Coronary artery (tissue), 2 donors: ENCODE results near the gene LRRC49.
A peak's percentile ranks its signal among the peaks of the same experiment; 100 is the strongest.
"Not testable (repeated sequence)": the region's sequence is repeated elsewhere in the genome, so short reads cannot be mapped to it uniquely, and the experiment has no call there.

ENCODE experiments used
- DNase-seq: peaks from one replicate; pipeline ENCODE4 v3.0.0-alpha.2; 2017; ENCODE audit warnings: low spot score
- H3K27ac ChIP-seq, 2 donors: fragments of 200-600 bp; sonication (generic); one replicate each; pipeline ENCODE4 v1.5.1; 2016 to 2019
- H3K4me3 ChIP-seq: fragments of 200-600 bp; sonication (generic); 2 replicates; pipeline ENCODE4 v1.5.1; 2016; ENCODE audit warnings: mild to moderate bottlenecking, moderate library complexity
- TF ChIP-seq, protein P1 (sequence below): fragments of 200-600 bp; sonication (generic); IDR thresholded peaks from one replicate; pipeline ENCODE4 v1.5.1; 2019; ENCODE audit warnings: antibody characterized with exemption

LRRC49 gene

DNA sequence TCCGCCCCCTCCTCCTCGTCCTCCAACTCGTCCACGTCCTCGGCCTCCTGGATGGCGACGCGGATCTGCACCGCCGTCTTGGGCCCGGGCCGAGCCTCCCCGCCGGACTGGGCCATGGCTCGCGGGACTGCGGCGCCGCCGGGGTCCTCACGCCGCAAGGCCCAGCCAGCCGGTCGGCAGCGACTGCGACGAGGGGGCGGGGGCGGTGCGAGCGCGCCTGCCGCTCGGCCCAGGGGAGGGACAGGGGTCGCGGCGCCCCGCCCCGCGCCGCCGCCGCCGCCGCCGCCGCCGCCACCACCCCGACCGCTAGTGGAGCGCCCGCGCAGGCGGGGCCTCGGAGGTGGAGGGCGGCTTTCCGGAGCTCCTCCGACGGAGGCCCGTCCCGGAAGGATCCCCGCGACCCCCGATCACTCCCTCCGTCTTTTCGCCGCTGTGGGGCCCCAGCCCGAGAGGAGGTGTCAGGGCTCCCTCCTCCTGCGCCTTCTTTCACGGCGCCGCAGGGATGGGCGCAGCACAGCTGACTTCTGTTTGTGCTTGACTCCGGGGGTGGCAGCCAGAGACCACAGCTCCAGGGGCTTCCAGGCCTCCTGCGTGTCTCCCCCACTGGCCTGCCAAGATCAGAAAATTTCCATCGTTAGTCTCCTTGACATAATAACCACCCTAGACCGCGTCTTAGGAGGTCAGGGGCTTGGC is 38.5 kb upstream of the LRRC49 start, which contains the start of gene LARP6:
LARP6 (minus strand) TSS at position 185 of the 693 bp plus-strand sequence; CDS start at position 116, 69 bp downstream.
- Histone ChIP-seq H3K4me3 (peak within 1 kb of the TSS; percentile 83), H3K27ac (peak within 1 kb of the TSS; percentile 96 to 97)
- DNase-seq = no peak
- TF ChIP-seq, protein P1, sequence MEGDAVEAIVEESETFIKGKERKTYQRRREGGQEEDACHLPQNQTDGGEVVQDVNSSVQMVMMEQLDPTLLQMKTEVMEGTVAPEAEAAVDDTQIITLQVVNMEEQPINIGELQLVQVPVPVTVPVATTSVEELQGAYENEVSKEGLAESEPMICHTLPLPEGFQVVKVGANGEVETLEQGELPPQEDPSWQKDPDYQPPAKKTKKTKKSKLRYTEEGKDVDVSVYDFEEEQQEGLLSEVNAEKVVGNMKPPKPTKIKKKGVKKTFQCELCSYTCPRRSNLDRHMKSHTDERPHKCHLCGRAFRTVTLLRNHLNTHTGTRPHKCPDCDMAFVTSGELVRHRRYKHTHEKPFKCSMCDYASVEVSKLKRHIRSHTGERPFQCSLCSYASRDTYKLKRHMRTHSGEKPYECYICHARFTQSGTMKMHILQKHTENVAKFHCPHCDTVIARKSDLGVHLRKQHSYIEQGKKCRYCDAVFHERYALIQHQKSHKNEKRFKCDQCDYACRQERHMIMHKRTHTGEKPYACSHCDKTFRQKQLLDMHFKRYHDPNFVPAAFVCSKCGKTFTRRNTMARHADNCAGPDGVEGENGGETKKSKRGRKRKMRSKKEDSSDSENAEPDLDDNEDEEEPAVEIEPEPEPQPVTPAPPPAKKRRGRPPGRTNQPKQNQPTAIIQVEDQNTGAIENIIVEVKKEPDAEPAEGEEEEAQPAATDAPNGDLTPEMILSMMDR = no peak

GRCh38 chr15:70854666-70854976 is 38.0 kb upstream of the LRRC49 start:
- peak overlapping the region; percentile 96 to 97 for H3K27ac ChIP-seq
- TF ChIP-seq, protein P1 = no peak
- peak overlapping the region; percentile 83 for H3K4me3 ChIP-seq
- DNase-seq = no peak

DNA sequence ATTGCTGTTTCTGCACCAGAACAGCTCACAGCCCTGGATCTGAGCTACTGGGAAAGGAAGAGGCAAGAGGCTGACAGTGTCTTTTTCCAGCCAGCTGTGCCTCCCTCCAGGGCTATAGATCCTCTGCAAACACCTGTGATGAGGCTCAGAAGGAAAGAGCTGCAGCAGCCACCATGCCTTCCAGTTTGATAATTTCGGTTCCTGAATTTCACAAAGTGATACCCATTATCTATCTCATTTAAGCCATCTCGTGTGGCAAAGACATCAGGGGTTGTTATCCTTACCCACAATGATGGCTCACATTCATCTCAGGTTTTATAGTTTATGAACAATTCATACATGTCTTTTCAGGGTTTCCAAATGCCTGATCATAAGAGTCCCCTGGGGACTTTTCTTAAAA is 36.9 kb upstream of the LRRC49 start:
- TF ChIP-seq, protein P1 = no peak
- peak overlapping the region in 1 of 2 donors; percentile 64 for H3K27ac ChIP-seq
- DNase-seq = no peak
- H3K4me3 ChIP-seq = no peak overlapping the region

DNA sequence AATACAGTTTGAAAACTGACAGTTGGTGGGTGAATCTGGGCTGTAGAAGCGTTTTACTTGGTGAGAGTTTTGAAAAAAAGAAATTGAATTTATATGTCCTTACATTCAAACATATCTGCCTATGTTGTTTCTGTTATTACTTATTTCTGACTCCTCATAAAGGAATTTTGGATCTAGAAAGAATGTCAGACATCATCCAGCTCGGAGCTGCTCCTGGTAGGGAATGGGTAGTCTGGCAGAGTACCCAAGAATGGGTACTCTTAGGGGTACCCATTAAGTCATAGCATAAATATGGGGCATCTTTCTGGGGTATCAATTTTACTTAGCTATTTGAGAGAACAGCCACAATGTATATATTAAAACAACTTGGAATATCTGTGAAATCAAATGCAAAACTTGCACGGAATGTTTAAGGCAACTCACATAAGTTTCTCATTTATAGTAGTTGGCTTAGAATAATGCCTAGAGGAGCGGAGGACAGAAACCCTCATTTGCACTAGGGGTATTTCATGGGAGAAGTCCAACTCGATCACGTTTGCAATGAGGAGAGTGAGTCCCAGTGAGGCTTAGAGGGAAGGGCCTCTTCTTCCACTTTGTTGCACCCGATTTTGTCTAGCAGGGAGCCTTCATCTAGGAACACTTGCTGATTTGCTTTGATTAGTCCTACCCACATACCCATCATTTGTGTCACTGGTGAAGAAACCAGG is 36.3 kb upstream of the LRRC49 start:
- no peak for DNase-seq
- TF ChIP-seq, protein P1 = no peak
- Histone ChIP-seq H3K4me3 (peak overlapping the region; percentile 48), H3K27ac (peak overlapping the region; percentile 65 to 85)

DNA sequence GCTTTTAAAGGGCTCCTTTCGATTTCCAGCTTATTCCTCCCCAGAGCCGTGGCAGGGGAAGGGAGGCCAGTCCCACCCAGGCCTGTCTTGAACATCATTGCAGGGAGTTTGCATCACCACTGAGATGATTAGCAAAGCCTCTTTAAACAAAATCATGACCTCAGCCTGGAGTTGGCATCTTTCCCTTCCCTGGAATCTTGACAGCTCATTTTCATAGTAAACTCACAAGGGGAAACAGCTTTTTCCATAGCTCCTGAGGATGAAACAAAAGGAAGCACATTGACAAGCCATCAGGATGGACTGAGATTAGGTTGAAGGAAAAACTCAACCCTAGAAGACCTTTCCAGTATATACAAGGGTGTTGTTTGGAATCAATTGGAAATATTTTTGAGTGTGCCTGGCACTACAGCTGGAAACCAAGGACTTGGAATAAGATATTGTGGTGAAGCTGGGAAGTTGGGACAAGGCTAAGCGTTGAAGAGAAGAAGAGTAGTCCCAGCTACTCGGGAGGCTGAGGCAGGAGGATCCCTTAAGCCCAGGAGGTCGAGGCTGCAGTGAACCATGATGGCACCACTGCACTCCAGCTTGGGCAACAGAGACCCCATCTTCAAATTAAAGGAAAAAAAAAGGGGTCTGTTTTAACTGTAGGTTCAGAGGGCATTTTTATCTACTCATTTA is 35.6 kb upstream of the LRRC49 start:
- DNase-seq = peak; percentile 92
- Histone ChIP-seq H3K27ac (peak overlapping the region; percentile 65 to 85), H3K4me3 (peak overlapping the region; percentile 48)
- TF ChIP-seq, protein P1 = no peak

DNA sequence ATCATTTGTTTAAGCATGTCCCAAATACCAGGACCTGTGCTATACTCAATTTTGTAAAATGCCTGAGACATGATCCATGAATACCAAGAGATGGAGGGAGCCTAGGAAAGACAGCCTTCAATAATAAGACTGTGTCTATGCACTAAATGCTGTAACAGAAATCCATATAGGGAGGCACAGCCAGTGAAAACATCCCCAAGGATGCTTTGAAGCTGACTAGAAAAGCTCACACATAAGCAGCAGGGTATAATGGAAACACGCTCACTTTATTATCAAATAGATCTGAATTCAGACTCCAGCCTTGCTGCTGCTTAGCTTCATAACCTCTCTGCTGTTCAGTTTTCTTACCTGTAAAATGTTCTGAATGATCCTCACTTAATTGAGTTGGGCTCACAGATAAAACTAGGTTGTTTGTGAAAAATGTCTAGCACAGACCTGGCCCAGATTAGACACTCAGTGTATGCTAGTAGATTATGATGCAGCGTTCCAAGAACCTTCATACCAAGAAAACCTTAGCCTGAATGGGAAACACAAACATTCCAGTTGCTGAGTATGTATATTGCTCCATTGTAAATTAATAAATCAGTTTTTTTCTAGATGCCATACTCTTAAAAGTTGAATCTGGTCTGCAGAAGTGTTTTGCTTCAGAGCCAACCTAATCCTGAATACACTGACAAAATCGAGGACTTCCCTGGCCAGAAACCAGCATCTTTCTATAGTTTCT is 34.9 kb upstream of the LRRC49 start:
- Histone ChIP-seq H3K4me3 (no peak overlapping the region), H3K27ac (peak overlapping the region; percentile 65 to 85)
- TF ChIP-seq, protein P1 = no peak
- DNase-seq = no peak

- not testable (repeated sequence) for DNase-seq, H3K4me3 ChIP-seq
- H3K27ac ChIP-seq = peak overlapping the region in 1 of 2 donors; percentile 26
Observed at GRCh38 chr15:70858614-70859321, 33.9 kb upstream of the LRRC49 start.
